Activated T-helper 2 cell treated with anti-CD3 and anti-CD28 coated beads, Interferon-gamma antibody, Interleukin-2, Interleukin-4, amounts not matched to agents 10 μg/mL and 5 μg/mL and 100 μg/mL, durations not matched to agents 14 hours and 24 hours and 36 hours (primary cell): ENCODE data around the gene CACNA2D3. TPM values are rescaled to one million over a fixed set of nuclear protein-coding genes. Genes with fewer than 3 reads are reported as not detected.

ENCODE experiments used
- DNase-seq: peaks from one replicate; pipeline ENCODE4 v3.0.0; 2021; ENCODE audit warnings: low spot score
- H3K27ac Mint-ChIP-seq: one replicate; pipeline ENCODE4 v1.8.0; 2021; ENCODE audit warnings: mixed read lengths
- H3K27me3 Mint-ChIP-seq: one replicate; pipeline ENCODE4 v1.8.0; 2021; ENCODE audit warnings: low read depth, mixed read lengths
- H3K36me3 Mint-ChIP-seq: one replicate; pipeline ENCODE4 v1.8.0; 2021; ENCODE audit warnings: low read depth, mixed read lengths
- H3K4me1 Mint-ChIP-seq: one replicate; pipeline ENCODE4 v1.8.0; 2021; ENCODE audit warnings: low read depth, mixed read lengths
- H3K4me3 Mint-ChIP-seq: one replicate; pipeline ENCODE4 v1.8.0; 2021; ENCODE audit warnings: low read depth, mild to moderate bottlenecking, moderate library complexity, mixed read lengths
- H3K9me3 Mint-ChIP-seq: one replicate; pipeline ENCODE4 v1.8.0; 2021; ENCODE audit warnings: mixed read lengths
- intact Hi-C: fragments of 100-400 bp; cut with micrococcal nuclease; formaldehyde crosslinking; loops from one replicate; pipeline ENCODE4 v1.15.1; 2023
- total RNA-seq: library from RNA; stranded (reverse); gene quantifications from 2 replicates; pipeline ENCODE4 v1.2.3, GENCODE V29; 2022

CACNA2D3 gene
- total RNA-seq, 1 donor from 2014 or later, result not detected

DNA sequence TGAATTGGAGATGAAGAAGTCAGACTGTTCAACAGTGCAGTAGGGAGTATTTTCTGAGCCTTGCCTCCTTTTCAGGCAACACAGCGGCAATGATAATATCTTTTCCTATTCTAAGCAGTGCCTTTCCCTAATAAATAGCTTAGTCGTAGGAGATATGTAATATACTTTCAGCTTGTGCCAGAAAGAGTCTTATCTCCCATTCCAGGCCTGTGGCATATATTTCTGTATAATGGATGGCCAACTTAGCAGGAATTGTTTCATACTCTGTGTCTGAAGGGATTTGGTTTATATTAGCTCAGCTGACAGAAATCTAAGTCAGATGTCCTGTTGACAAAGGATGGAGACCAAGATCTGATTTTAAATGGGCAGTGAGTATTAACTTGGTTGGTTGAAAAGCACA lies 397.1 kb downstream of the CACNA2D3 start:
- intact Hi-C loops, result loop anchor here (1.0 kb wide), 1 partner anchor 26 kb away; no protein-coding TSS in a partner anchor
- Mint-ChIP-seq H3K9me3 (peaks cover 13% of the 10 kb centered on the region), H3K27ac (no peak overlapping the region), H3K36me3 (no peaks in the 10 kb centered on the region), H3K27me3 (no peaks in the 10 kb centered on the region), H3K4me3 (no peak overlapping the region), H3K4me1 (no peaks in the 10 kb centered on the region)
- no peak for DNase-seq

DNA sequence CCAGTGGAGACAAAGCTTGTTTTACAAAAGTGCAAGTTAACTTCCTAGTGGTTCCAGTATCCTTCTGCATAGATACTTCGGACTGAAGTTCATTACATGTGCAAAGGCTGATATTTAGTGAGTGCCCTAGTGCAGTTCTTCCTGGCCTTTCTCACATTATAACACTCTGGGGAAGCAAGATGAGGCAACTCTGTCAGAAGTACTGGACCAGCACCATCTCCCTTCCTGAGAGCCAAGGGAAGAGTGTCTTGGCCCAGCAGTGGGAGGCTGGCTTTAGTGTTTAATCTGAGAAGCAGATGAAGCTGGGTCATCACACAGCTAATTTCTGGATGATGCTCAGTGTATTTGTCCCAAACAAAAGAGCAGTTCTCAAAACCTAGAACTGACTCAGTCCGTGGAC lies 397.7 kb downstream of the CACNA2D3 start:
- no peaks in the 10 kb centered on the region for H3K27me3 Mint-ChIP-seq
- no peak overlapping the region for H3K4me3 Mint-ChIP-seq
- H3K4me1 Mint-ChIP-seq, result no peaks in the 10 kb centered on the region
- intact Hi-C loops, result no loop called here
- DNase-seq, result no peak
- no peaks in the 10 kb centered on the region for H3K36me3 Mint-ChIP-seq
- peaks cover 13% of the 10 kb centered on the region for H3K9me3 Mint-ChIP-seq
- H3K27ac Mint-ChIP-seq, result no peak overlapping the region

GRCh38 chr3:54527521-54527920 lies 405.2 kb downstream of the CACNA2D3 start:
- no peak overlapping the region for H3K4me3 Mint-ChIP-seq
- no peaks in the 10 kb centered on the region for H3K27me3 Mint-ChIP-seq

GRCh38 chr3:54527953-54528352 lies 405.6 kb downstream of the CACNA2D3 start:
- no peak overlapping the region for H3K4me3 Mint-ChIP-seq
- H3K9me3 Mint-ChIP-seq, result peaks cover 32% of the 10 kb centered on the region
- no peaks in the 10 kb centered on the region for H3K4me1 Mint-ChIP-seq
- intact Hi-C loops, result no loop called here
- H3K36me3 Mint-ChIP-seq, result no peaks in the 10 kb centered on the region
- no peak overlapping the region for H3K27ac Mint-ChIP-seq
- no peaks in the 10 kb centered on the region for H3K27me3 Mint-ChIP-seq
- DNase-seq, result no peak

More at GRCh38 chr3:54527521-54527920, 405.2 kb downstream of the CACNA2D3 start:
- Mint-ChIP-seq H3K27ac (no peak overlapping the region), H3K36me3 (no peaks in the 10 kb centered on the region), H3K4me1 (no peaks in the 10 kb centered on the region), H3K9me3 (peaks cover 32% of the 10 kb centered on the region)
- DNase-seq, result no peak
- intact Hi-C loops, result no loop called here

- no peak for DNase-seq
- Mint-ChIP-seq H3K9me3 (peaks cover 27% of the 10 kb centered on the region), H3K27ac (no peak overlapping the region), H3K36me3 (no peaks in the 10 kb centered on the region), H3K27me3 (no peaks in the 10 kb centered on the region), H3K4me1 (no peaks in the 10 kb centered on the region), H3K4me3 (no peak overlapping the region)
- intact Hi-C loops, result no loop called here
These were observed 406.3 kb downstream of the CACNA2D3 start for GRCh38 chr3:54528668-54529067.

- intact Hi-C loops, result no loop called here
- no peak overlapping the region for H3K27ac Mint-ChIP-seq
- no peaks in the 10 kb centered on the region for H3K4me1 Mint-ChIP-seq
- H3K9me3 Mint-ChIP-seq, result peaks cover 19% of the 10 kb centered on the region
- H3K36me3 Mint-ChIP-seq, result no peaks in the 10 kb centered on the region
- no peaks in the 10 kb centered on the region for H3K27me3 Mint-ChIP-seq
- H3K4me3 Mint-ChIP-seq, result no peak overlapping the region
- DNase-seq, result no peak
These were observed 407.7 kb downstream of the CACNA2D3 start for GRCh38 chr3:54530091-54530490.

DNA sequence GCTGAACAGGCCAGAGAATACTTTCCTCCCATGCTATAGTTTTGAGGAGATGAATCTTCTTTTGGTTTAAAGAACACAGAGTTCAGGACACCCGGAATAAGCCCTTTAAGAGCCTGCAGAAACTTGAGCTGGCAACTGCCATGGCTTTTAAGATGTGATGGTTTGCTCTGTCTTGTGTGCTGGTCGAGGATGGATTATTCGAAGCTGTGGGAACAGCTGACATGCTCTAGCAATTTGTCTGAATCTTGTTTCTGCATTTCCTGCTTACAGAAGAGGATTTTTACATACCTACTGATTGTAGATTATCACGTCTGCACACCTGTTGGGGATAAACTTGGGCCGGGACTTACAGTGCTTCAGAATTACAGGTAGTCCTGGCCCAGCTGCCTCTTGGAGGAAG lies 408.6 kb downstream of the CACNA2D3 start:
- intact Hi-C loops, result no loop called here
- H3K27ac Mint-ChIP-seq, result no peak overlapping the region
- DNase-seq, result no peak
- no peaks in the 10 kb centered on the region for H3K27me3 Mint-ChIP-seq
- H3K9me3 Mint-ChIP-seq, result peaks cover 13% of the 10 kb centered on the region
- H3K36me3 Mint-ChIP-seq, result no peaks in the 10 kb centered on the region
- no peaks in the 10 kb centered on the region for H3K4me1 Mint-ChIP-seq
- H3K4me3 Mint-ChIP-seq, result no peak overlapping the region

GRCh38 chr3:54531741-54532140 lies 409.4 kb downstream of the CACNA2D3 start:
- H3K27ac Mint-ChIP-seq, result no peak overlapping the region
- no peaks in the 10 kb centered on the region for H3K36me3 Mint-ChIP-seq
- H3K4me3 Mint-ChIP-seq, result no peak overlapping the region
- DNase-seq, result no peak
- intact Hi-C loops, result no loop called here
- H3K9me3 Mint-ChIP-seq, result peaks cover 8% of the 10 kb centered on the region
- no peaks in the 10 kb centered on the region for H3K4me1 Mint-ChIP-seq
- H3K27me3 Mint-ChIP-seq, result no peaks in the 10 kb centered on the region

DNA sequence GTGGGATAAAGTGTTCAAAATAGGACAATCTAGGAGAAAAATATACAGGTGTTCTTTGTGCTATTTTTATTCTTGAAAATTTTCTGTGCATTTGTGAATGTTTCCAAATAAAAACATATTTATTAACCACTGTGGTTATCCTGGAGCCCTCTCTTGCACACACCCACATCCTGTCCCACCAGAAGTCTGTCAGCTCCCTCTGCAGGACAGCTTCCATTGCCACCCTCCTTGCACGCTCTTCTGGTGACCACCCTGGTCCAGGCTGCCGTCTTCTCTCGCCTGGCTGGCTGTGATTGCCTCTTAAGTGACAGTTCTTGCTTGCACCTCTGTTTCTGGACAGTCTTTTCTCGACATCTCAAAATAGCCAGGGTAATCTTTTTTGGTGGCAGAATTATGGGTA lies 411.5 kb downstream of the CACNA2D3 start:
- Mint-ChIP-seq H3K36me3 (no peaks in the 10 kb centered on the region), H3K4me3 (no peak overlapping the region), H3K27me3 (no peaks in the 10 kb centered on the region), H3K9me3 (no peaks in the 10 kb centered on the region), H3K27ac (no peak overlapping the region), H3K4me1 (no peaks in the 10 kb centered on the region)
- DNase-seq, result no peak
- intact Hi-C loops, result no loop called here

DNA sequence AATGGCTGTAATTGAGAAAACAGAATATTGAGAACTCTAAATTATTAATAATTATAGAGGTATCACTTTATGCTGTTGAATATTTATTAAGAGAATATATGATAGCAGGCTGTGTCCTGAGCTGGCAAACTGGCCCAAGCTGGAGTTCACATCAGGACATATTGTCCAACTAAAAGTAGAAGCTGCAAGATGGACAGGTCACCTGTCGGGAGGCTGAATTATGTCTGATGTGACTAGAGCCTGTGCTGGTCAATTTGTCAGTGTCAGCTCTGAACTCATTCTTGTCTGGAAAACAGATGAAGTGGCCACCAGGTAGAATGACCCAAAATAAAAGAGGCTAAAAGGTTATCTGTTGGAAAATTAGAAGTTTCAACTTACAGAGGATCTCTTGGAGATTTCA lies 413.3 kb downstream of the CACNA2D3 start:
- DNase-seq, result no peak
- intact Hi-C loops, result no loop called here
- Mint-ChIP-seq H3K36me3 (no peaks in the 10 kb centered on the region), H3K4me3 (no peak overlapping the region), H3K9me3 (no peaks in the 10 kb centered on the region), H3K27ac (no peak overlapping the region), H3K27me3 (no peaks in the 10 kb centered on the region), H3K4me1 (no peaks in the 10 kb centered on the region)

- Mint-ChIP-seq H3K9me3 (no peaks in the 10 kb centered on the region), H3K27me3 (no peaks in the 10 kb centered on the region), H3K4me1 (no peaks in the 10 kb centered on the region), H3K36me3 (no peaks in the 10 kb centered on the region), H3K4me3 (no peak overlapping the region), H3K27ac (no peak overlapping the region)
- no peak for DNase-seq
- intact Hi-C loops, result no loop called here
These were observed 414.1 kb downstream of the CACNA2D3 start for GRCh38 chr3:54536450-54536849.

GRCh38 chr3:54537506-54537905 lies 415.2 kb downstream of the CACNA2D3 start:
- no peaks in the 10 kb centered on the region for H3K36me3 Mint-ChIP-seq
- H3K4me3 Mint-ChIP-seq, result no peak overlapping the region
- intact Hi-C loops, result no loop called here
- no peaks in the 10 kb centered on the region for H3K4me1 Mint-ChIP-seq
- DNase-seq, result no peak
- no peaks in the 10 kb centered on the region for H3K9me3 Mint-ChIP-seq
- H3K27ac Mint-ChIP-seq, result no peak overlapping the region
- no peaks in the 10 kb centered on the region for H3K27me3 Mint-ChIP-seq

DNA sequence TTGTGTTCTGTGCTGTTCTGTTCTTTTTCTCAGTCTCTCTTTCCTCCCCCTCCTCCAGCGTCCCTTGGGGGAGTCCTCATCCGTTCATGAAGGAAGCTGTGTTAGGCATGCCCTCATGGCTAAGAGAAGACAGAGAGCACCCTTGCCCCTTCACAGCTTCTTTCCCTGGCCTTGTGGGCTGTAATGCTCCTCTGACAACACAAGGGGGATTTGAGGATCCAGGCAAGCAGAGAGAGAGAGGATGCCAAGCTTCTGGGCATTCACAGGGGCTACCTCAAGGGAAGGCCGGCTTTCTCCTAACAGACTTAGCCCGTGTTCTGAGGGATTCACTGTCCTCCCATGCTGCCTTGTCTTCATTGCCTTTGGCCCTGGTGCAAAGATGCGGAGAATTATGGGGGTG lies 416.0 kb downstream of the CACNA2D3 start:
- Mint-ChIP-seq H3K4me3 (no peak overlapping the region), H3K36me3 (no peaks in the 10 kb centered on the region), H3K4me1 (no peaks in the 10 kb centered on the region), H3K9me3 (no peaks in the 10 kb centered on the region), H3K27me3 (no peaks in the 10 kb centered on the region), H3K27ac (no peak overlapping the region)
- intact Hi-C loops, result no loop called here
- DNase-seq, result no peak

DNA sequence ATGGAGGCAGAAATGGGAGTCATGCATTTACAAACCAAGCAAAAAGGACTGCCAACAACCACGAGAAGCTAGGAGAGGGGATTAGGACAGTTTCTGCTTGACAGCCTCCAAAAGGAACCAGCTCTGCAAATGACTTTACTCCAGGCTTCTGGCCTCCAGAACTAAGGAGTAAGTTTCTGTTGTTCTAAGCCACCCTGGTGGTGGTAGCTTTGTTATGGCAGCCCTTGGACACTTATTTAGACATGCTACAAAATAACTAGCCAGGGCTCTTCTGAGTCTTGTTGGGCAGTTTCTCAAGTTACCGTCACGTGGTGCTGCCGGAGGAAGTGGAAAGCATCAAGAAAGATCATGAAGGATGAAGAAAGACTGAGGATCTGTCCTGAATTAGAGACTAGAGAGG lies 419.0 kb downstream of the CACNA2D3 start:
- no peak overlapping the region for H3K27ac Mint-ChIP-seq
- no peaks in the 10 kb centered on the region for H3K27me3 Mint-ChIP-seq
- intact Hi-C loops, result no loop called here
- DNase-seq, result no peak
- no peak overlapping the region for H3K4me3 Mint-ChIP-seq
- no peaks in the 10 kb centered on the region for H3K4me1 Mint-ChIP-seq
- no peaks in the 10 kb centered on the region for H3K9me3 Mint-ChIP-seq
- no peaks in the 10 kb centered on the region for H3K36me3 Mint-ChIP-seq
